ENCODE measurements around the gene APBB1IP.
"Not testable (repeated sequence)": the region's sequence is repeated elsewhere in the genome, so short reads cannot be mapped to it uniquely, and the experiment has no call there.

APBB1IP gene

DNA sequence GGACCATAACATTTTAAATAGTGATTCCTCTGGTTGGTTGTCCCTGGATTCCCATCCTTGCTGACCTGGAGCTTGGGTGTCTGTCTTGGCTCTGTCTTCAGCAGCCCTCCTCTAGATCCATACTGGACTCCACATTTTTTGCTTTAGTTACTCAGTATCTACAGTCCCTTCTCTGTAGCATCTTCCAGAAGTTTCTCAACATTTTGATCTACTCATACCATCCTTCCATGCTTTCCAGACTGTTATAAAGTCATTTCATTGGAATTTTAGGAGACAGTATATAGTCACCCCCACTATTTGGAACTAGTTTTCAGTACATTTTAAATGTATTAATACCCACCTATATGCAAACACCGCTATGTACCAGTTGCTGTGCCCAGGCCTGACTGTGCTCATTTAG is 25.8 kb downstream of the APBB1IP start:
- no peak overlapping the region for H3K4me3 ChIP-seq (ENCODE audit: low read depth, low read length)
- H3K9me3 ChIP-seq (ENCODE audit: control insufficient read depth, insufficient read depth, low read depth, low read length) = no peaks in the 10 kb centered on the region
- H3K27me3 ChIP-seq (ENCODE audit: control insufficient read depth, insufficient read depth, low read length) = no peaks in the 10 kb centered on the region
- H3K4me1 ChIP-seq (ENCODE audit: control insufficient read depth, insufficient read depth, low read length) = no peaks in the 10 kb centered on the region
- no peak overlapping the region for H3K27ac ChIP-seq (ENCODE audit: low read depth, low read length)
- no peak overlapping the region for H3K9ac ChIP-seq (ENCODE audit: low read length)
- no peaks in the 10 kb centered on the region for H3K36me3 ChIP-seq (ENCODE audit: control insufficient read depth, insufficient read depth, low read length)

DNA sequence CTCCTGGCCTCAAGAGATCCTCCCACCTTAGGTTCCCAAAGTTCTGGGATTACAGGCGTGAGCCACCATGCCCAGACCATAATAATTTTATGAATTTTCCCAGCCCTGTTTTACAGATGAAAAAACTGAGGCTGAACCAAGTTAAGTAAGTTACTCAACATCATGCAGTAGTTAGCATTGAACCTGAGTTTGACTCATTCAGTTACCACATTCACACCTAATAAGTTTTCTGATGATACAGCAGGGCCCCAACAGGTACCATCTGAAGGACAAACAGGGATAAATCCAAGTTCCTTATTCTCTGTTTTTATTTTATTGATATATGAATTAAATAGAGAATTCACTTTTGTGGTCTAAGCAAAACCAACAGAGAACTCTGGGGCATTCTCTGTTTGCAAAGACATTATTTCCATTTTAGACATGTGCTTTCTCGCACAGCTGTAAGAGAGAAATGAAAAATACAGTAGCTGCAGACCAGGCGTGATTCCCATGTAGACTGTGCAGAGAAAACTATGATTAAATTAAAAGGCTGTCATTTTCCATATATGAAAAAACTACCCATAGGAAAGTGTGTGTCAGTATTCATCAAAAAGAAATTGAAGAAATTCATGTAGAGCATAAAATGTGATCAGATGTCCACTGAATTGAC is 26.6 kb downstream of the APBB1IP start:
- H3K9ac ChIP-seq (ENCODE audit: low read length) = no peak overlapping the region

DNA sequence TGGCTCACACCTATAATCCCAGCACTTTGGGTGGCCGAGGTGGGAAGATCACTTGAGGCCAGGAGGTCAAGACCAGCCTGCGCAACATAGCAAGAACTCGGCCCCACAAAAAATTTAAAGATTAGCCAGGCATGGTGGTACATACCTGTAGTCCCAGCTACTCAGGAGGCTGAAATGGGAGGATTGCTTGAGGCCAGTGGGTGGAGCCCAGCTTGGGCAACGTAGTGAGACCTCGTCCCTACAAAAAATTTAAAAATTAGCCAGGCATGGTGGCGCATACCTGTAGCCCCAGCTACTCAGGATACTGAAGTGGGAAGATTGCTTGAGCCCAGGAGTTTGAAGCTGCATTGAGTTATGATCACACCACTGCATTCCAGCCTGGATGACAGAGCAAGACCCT is 28.4 kb downstream of the APBB1IP start:
- not testable (repeated sequence) for H3K4me1 ChIP-seq (ENCODE audit: control insufficient read depth, insufficient read depth, low read length); H3K9me3 ChIP-seq (ENCODE audit: control insufficient read depth, insufficient read depth, low read depth, low read length)

More for the DNA sequence above, 26.6 kb downstream of the APBB1IP start:
- H3K9me3 ChIP-seq (ENCODE audit: control insufficient read depth, insufficient read depth, low read depth, low read length) = no peaks in the 10 kb centered on the region
- no peaks in the 10 kb centered on the region for H3K36me3 ChIP-seq (ENCODE audit: control insufficient read depth, insufficient read depth, low read length)
- H3K4me3 ChIP-seq (ENCODE audit: low read depth, low read length) = no peak overlapping the region
- H3K27ac ChIP-seq (ENCODE audit: low read depth, low read length) = no peak overlapping the region
- no peaks in the 10 kb centered on the region for H3K27me3 ChIP-seq (ENCODE audit: control insufficient read depth, insufficient read depth, low read length)
- no peaks in the 10 kb centered on the region for H3K4me1 ChIP-seq (ENCODE audit: control insufficient read depth, insufficient read depth, low read length)

DNA sequence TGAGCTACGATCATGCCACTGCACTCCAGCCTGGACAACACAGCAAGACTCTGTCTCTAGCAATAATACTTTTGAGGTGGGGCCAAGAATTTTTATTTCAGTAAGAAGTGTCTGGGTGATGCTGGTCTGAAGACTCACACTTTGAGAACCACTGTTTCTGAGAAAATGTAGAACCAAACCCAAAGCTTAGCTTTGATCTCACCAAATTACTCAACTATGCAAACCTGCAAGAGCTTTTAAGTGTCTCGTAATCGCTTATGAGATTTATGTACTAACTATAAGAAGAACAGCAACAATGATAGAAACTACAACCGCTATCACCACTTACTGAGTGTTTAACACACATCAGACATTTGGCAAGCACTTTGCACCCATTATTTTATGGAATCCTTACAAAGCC is 29.5 kb downstream of the APBB1IP start:
- Histone ChIP-seq H3K9me3 (ENCODE audit: control insufficient read depth, insufficient read depth, low read depth, low read length) (no peaks in the 10 kb centered on the region), H3K27ac (ENCODE audit: low read depth, low read length) (no peak overlapping the region), H3K4me1 (ENCODE audit: control insufficient read depth, insufficient read depth, low read length) (no peaks in the 10 kb centered on the region), H3K9ac (ENCODE audit: low read length) (no peak overlapping the region), H3K36me3 (ENCODE audit: control insufficient read depth, insufficient read depth, low read length) (no peaks in the 10 kb centered on the region), H3K4me3 (ENCODE audit: low read depth, low read length) (no peak overlapping the region), H3K27me3 (ENCODE audit: control insufficient read depth, insufficient read depth, low read length) (no peaks in the 10 kb centered on the region)

More for the DNA sequence above, 28.4 kb downstream of the APBB1IP start:
- not testable (repeated sequence) for H3K27ac ChIP-seq (ENCODE audit: low read depth, low read length); H3K27me3 ChIP-seq (ENCODE audit: control insufficient read depth, insufficient read depth, low read length); H3K4me3 ChIP-seq (ENCODE audit: low read depth, low read length); H3K9ac ChIP-seq (ENCODE audit: low read length); H3K36me3 ChIP-seq (ENCODE audit: control insufficient read depth, insufficient read depth, low read length)

DNA sequence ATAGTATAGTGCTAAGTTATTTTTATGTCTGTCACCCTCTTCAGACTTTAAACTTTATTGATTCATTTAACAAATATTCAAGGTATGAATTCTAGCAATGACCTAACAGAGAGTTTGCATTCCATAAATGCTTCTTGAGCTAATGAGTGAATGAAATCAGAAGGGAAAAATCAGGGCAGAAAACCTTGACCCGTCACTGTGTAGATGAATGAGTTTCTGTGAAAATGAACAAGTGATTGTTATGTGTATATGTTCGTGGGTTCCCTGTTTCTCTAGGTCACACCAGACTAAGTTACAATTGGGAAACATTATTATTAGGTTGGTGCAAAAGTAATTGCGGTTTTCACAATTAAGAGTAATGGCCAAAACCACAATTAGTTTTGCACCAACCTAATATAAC is 30.1 kb downstream of the APBB1IP start:
- Histone ChIP-seq H3K27me3 (ENCODE audit: control insufficient read depth, insufficient read depth, low read length) (no peaks in the 10 kb centered on the region), H3K9me3 (ENCODE audit: control insufficient read depth, insufficient read depth, low read depth, low read length) (no peaks in the 10 kb centered on the region), H3K36me3 (ENCODE audit: control insufficient read depth, insufficient read depth, low read length) (no peaks in the 10 kb centered on the region), H3K27ac (ENCODE audit: low read depth, low read length) (no peak overlapping the region), H3K4me1 (ENCODE audit: control insufficient read depth, insufficient read depth, low read length) (no peaks in the 10 kb centered on the region), H3K9ac (ENCODE audit: low read length) (no peak overlapping the region), H3K4me3 (ENCODE audit: low read depth, low read length) (no peak overlapping the region)

DNA sequence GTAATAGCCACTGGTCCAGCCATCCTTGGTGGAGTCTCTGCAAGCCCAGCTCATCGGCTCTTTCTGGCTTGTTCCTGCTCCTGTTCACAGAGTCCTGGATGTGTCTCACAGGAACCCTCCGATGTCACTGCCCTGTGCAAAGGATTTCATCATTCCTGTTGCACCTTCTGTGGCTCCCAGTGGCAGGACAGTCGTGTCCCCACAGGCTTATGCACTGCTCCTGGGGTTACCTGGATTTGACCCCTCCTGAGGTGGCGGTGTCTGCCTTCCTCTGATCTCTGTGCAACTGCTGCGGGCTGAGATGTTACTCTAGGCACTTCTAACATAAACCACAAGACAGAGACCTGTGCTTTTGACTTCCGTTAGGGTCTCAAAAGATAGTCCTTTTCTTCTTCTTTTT is 30.6 kb downstream of the APBB1IP start:
- no peak overlapping the region for H3K27ac ChIP-seq (ENCODE audit: low read depth, low read length)
- no peaks in the 10 kb centered on the region for H3K27me3 ChIP-seq (ENCODE audit: control insufficient read depth, insufficient read depth, low read length)
- no peak overlapping the region for H3K4me3 ChIP-seq (ENCODE audit: low read depth, low read length)
- no peaks in the 10 kb centered on the region for H3K36me3 ChIP-seq (ENCODE audit: control insufficient read depth, insufficient read depth, low read length)
- no peaks in the 10 kb centered on the region for H3K9me3 ChIP-seq (ENCODE audit: control insufficient read depth, insufficient read depth, low read depth, low read length)
- H3K4me1 ChIP-seq (ENCODE audit: control insufficient read depth, insufficient read depth, low read length) = 0 out of 2 replicates have a peak, but pooled peaks cover 4% of the 10 kb centered on the region
- no peak overlapping the region for H3K9ac ChIP-seq (ENCODE audit: low read length)

DNA sequence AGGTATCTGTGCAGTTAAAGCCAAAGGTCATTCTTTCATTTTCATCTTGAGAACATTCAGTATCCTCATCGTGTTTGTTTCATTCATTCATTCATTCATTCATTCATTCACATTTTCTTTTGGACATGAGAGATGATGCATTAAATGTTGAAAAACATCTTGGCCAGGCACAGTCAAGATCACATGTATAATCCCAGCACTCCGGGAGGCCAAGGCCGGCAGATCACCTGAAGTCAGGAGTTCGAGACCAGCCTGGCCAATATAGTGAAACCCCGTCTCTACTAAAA is 34.3 kb downstream of the APBB1IP start:
- Histone ChIP-seq H3K27me3 (ENCODE audit: control insufficient read depth, insufficient read depth, low read length) (no peaks in the 10 kb centered on the region), H3K36me3 (ENCODE audit: control insufficient read depth, insufficient read depth, low read length) (no peaks in the 10 kb centered on the region), H3K9ac (ENCODE audit: low read length) (no peak overlapping the region), H3K27ac (ENCODE audit: low read depth, low read length) (no peak overlapping the region), H3K9me3 (ENCODE audit: control insufficient read depth, insufficient read depth, low read depth, low read length) (no peaks in the 10 kb centered on the region), H3K4me3 (ENCODE audit: low read depth, low read length) (no peak overlapping the region), H3K4me1 (ENCODE audit: control insufficient read depth, insufficient read depth, low read length) (0 out of 2 replicates have a peak, but pooled peaks cover 4% of the 10 kb centered on the region)

DNA sequence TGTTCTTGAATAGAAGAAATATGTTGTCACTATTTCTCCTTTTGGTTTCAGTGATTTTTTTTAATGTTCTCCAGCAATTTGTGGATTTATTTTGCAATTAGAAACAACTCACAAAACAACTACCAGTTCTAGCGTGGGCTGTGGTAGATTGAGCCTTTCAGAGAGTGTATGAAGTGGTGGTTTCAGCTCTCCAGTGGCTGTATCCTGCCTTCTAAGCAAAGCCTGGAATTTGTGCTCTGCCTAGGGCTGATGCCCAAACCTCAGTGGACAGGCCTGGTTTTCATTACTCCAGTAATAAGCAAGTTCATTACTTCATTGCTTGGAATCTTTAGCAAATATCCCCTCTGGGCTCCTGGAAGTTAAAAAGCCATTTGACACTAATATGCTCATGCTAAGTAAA is 35.9 kb downstream of the APBB1IP start:
- no peaks in the 10 kb centered on the region for H3K27me3 ChIP-seq (ENCODE audit: control insufficient read depth, insufficient read depth, low read length)
- H3K4me3 ChIP-seq (ENCODE audit: low read depth, low read length) = no peak overlapping the region
- no peaks in the 10 kb centered on the region for H3K9me3 ChIP-seq (ENCODE audit: control insufficient read depth, insufficient read depth, low read depth, low read length)
- no peak overlapping the region for H3K27ac ChIP-seq (ENCODE audit: low read depth, low read length)
- 0 out of 2 replicates have a peak, but pooled peaks cover 4% of the 10 kb centered on the region for H3K4me1 ChIP-seq (ENCODE audit: control insufficient read depth, insufficient read depth, low read length)
- no peak overlapping the region for H3K9ac ChIP-seq (ENCODE audit: low read length)
- no peaks in the 10 kb centered on the region for H3K36me3 ChIP-seq (ENCODE audit: control insufficient read depth, insufficient read depth, low read length)

DNA sequence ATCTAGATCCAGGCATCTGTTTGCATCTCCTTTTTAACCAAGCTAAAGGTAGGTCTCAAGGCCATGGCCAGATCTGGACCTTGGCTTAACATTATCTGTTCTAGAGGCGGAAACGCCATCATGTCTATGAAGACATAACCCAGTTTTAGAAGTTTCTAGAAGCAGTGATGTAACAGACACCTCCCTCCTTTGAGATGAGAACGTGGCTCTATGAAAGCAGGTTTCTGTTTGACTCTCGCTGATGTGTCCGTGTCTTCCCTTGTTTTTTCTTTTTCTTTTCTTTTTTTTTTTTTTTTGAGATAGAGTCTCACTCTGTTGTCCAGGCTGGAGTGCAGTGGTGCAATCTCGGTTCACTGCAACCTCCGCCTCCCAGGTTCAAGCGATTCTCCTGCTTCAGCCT is 36.7 kb downstream of the APBB1IP start:
- H3K36me3 ChIP-seq (ENCODE audit: control insufficient read depth, insufficient read depth, low read length); H3K4me3 ChIP-seq (ENCODE audit: low read depth, low read length); H3K27me3 ChIP-seq (ENCODE audit: control insufficient read depth, insufficient read depth, low read length); H3K9ac ChIP-seq (ENCODE audit: low read length); H3K4me1 ChIP-seq (ENCODE audit: control insufficient read depth, insufficient read depth, low read length); H3K27ac ChIP-seq (ENCODE audit: low read depth, low read length); H3K9me3 ChIP-seq (ENCODE audit: control insufficient read depth, insufficient read depth, low read depth, low read length): not testable (repeated sequence)

DNA sequence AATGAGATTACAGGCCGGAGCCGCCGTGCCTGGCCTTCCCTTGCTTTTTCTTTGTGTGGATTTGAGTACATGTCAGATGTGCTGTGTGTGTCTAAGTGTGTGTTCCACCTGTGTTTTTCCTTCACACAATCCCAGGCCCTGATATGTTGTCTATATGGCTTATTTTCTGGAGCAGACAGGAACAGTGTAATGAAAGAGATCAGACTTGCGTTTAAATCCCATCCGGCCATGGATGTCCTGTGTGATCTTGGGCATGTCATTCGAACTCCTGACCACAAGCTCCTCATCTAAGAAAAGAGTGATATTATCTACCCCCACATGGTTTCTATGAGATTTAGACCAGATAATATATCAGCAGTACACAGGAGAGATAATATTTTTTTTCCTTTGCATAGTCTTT is 37.2 kb downstream of the APBB1IP start:
- no peaks in the 10 kb centered on the region for H3K36me3 ChIP-seq (ENCODE audit: control insufficient read depth, insufficient read depth, low read length)
- 0 out of 2 replicates have a peak, but pooled peaks cover 4% of the 10 kb centered on the region for H3K4me1 ChIP-seq (ENCODE audit: control insufficient read depth, insufficient read depth, low read length)
- H3K9ac ChIP-seq (ENCODE audit: low read length) = no peak overlapping the region
- no peaks in the 10 kb centered on the region for H3K27me3 ChIP-seq (ENCODE audit: control insufficient read depth, insufficient read depth, low read length)
- no peak overlapping the region for H3K27ac ChIP-seq (ENCODE audit: low read depth, low read length)
- no peaks in the 10 kb centered on the region for H3K9me3 ChIP-seq (ENCODE audit: control insufficient read depth, insufficient read depth, low read depth, low read length)
- H3K4me3 ChIP-seq (ENCODE audit: low read depth, low read length) = no peak overlapping the region

DNA sequence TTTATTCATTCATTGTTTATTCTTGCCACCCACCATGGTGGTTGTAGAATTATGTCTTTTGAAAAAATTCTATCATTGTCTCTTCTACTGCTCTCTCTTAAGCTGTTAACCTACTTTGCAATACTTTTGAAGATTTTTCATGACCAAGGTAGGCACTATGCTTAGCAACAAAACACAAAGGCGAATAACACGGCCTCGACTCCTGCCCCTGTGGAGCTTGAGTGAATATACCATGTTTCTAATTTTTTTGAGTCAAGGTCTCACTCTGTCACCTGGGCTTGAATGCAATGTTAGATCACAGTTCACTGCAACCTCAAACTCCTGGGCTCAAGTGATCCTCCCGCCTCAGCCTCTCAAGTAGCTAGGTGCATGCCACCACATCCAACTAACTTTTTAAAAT is 39.4 kb downstream of the APBB1IP start:
- Histone ChIP-seq H3K9me3 (ENCODE audit: control insufficient read depth, insufficient read depth, low read depth, low read length) (no peaks in the 10 kb centered on the region), H3K27ac (ENCODE audit: low read depth, low read length) (no peak overlapping the region), H3K27me3 (ENCODE audit: control insufficient read depth, insufficient read depth, low read length) (no peaks in the 10 kb centered on the region), H3K9ac (ENCODE audit: low read length) (no peak overlapping the region), H3K36me3 (ENCODE audit: control insufficient read depth, insufficient read depth, low read length) (no peaks in the 10 kb centered on the region), H3K4me1 (ENCODE audit: control insufficient read depth, insufficient read depth, low read length) (0 out of 2 replicates have a peak, but pooled peaks cover 4% of the 10 kb centered on the region), H3K4me3 (ENCODE audit: low read depth, low read length) (no peak overlapping the region)

DNA sequence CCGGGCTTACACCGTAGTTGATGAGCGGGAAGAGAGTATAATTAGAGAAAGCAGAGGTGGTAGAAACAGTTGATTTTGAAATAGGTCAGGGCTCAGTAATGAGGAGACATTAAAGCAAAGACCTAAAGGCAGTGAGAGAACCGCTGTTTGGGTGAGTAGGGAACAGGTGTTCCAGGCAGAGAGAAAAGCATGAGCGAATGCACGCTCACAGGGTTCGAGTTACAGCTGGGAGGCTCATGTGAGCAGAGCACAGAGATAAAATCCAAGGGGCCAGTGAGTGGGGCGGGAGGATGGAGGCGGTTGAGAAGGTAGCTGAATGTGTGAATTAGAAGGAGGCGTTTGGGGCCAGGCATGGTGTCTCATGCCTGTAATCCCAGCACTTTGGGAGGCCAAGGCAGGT is 39.9 kb downstream of the APBB1IP start:
- Histone ChIP-seq H3K27me3 (ENCODE audit: control insufficient read depth, insufficient read depth, low read length) (no peaks in the 10 kb centered on the region), H3K36me3 (ENCODE audit: control insufficient read depth, insufficient read depth, low read length) (no peaks in the 10 kb centered on the region), H3K4me1 (ENCODE audit: control insufficient read depth, insufficient read depth, low read length) (0 out of 2 replicates have a peak, but pooled peaks cover 4% of the 10 kb centered on the region), H3K9me3 (ENCODE audit: control insufficient read depth, insufficient read depth, low read depth, low read length) (no peaks in the 10 kb centered on the region), H3K9ac (ENCODE audit: low read length) (no peak overlapping the region), H3K27ac (ENCODE audit: low read depth, low read length) (no peak overlapping the region), H3K4me3 (ENCODE audit: low read depth, low read length) (no peak overlapping the region)

Data from HUES6 (cell line).